ENCODE results near the gene PRKAG2.

PRKAG2 gene

DNA sequence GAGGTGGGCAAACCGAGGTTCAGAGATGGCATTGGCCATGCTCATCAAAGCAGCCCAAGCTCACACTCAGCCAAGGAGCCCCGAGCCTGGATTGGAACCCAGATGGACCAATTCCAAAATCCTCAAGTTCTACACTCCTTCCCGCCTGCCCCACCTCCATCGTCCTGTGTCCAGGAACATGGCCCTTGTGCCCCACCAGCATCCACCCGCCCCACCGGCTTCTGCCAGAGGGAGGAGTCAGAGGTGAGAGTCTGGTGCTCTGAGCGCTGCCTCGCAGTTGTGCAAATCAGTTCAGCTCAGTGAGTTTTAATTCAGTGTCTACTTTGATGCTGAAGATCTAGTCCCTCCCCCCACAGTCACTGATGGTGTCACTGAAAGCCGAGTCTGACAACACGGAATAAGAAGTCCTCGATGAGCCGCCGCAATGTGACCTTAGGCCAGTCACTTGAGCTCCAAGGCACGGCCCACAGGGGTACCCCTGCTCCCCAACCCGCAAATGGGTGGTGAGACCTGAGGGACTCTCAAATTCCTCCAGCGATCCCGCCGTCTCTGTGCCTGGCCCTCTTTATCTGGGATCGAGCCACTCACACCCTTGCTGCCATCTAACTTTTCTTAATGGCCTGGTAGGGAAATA, 26.3 kb downstream of the PRKAG2 start:
- Histone ChIP-seq H3K4me1 (no peaks in the 10 kb centered on the region), H3K36me3 (ENCODE audit: control insufficient read depth, insufficient read depth, low read length) (no peaks in the 10 kb centered on the region), H3K9ac (no peak overlapping the region), H3K79me2 (no peaks in the 10 kb centered on the region), H3K27ac (no peak overlapping the region), H2AFZ (no peak overlapping the region), H3K27me3 (ENCODE audit: control insufficient read depth, insufficient read depth, low read length) (no peaks in the 10 kb centered on the region), H3K4me3 (ENCODE audit: low read depth, low read length) (no peak overlapping the region), H3K9me3 (ENCODE audit: control insufficient read depth, low read length) (no peaks in the 10 kb centered on the region), H3K4me2 (ENCODE audit: low read length) (no peak overlapping the region)
- TF ChIP-seq CTCF (IDR thresholded peaks at IDR 0.05): no peak

DNA sequence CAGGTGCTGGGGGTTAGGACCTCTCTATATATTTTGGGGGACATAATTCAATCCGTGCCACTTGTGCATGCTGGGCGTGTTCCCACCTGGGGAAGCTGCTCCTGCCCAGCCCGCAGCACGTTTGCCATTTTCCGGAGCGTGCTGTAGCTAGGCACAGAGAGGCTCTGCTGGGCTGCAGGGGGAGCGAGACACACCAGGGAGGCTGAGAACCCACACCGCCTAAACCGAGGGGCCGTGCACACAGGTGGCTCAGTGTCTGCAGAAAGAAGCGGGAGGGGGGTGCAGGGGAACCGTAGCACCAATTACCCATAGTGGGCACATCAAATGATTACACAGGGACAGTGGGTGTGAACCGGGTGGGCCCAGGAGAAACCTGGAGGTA, 27.0 kb downstream of the PRKAG2 start:
- H3K4me2 ChIP-seq (ENCODE audit: low read length): no peak overlapping the region
- H3K27me3 ChIP-seq (ENCODE audit: control insufficient read depth, insufficient read depth, low read length): no peaks in the 10 kb centered on the region
- H3K36me3 ChIP-seq (ENCODE audit: control insufficient read depth, insufficient read depth, low read length): no peaks in the 10 kb centered on the region
- no peak overlapping the region for H3K27ac ChIP-seq
- H3K4me1 ChIP-seq: no peaks in the 10 kb centered on the region
- TF ChIP-seq CTCF (IDR thresholded peaks at IDR 0.05): no peak
- no peak overlapping the region for H3K9ac ChIP-seq
- H3K4me3 ChIP-seq (ENCODE audit: low read depth, low read length): no peak overlapping the region
- H3K79me2 ChIP-seq: no peaks in the 10 kb centered on the region
- no peaks in the 10 kb centered on the region for H3K9me3 ChIP-seq (ENCODE audit: control insufficient read depth, low read length)
- H2AFZ ChIP-seq: no peak overlapping the region

DNA sequence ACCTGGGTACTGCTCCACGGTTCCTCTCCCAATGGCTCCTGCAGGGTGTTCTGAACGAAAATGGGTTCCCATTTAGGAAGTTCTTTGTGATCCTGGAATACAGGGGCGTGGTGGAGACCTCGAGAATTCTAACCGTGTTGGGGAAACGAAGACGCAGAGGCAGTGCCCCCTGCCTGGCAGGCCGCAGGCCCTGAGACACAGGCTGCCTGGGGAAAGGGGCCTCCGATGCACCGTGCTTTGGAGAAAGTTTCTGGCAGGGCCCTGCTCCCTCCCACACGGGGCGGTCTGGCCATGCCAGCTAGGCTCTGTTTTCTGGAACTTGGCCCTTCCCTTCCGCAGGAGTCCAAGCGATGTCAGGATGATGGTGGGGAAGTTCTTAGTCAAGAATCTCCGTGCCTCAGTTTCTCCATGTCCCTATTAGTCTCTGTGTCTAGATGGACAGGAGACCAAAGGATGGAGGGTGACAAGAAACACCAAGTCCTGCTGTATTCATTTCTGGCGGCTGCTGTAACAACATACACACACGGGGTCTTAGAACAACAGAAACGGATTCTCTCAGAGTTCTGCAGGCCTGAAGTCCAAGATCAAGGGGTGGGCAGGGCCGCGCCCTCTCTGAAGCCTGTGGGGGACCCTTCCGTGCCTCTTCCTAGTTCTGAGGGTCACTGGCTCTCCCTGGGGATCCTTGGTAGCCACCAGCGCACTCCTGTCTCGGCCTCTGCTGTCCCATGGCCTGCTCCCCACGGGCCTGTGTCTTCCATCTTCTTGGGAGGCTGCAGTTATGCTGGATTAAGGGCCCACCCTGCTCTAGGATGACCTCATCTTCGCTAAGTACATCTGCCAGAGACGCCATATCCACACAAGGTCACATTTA, 27.7 kb downstream of the PRKAG2 start:
- H3K36me3 ChIP-seq (ENCODE audit: control insufficient read depth, insufficient read depth, low read length): no peaks in the 10 kb centered on the region
- no peak for TF ChIP-seq CTCF (IDR thresholded peaks at IDR 0.05)
- H3K4me3 ChIP-seq (ENCODE audit: low read depth, low read length): no peak overlapping the region
- no peaks in the 10 kb centered on the region for H3K79me2 ChIP-seq
- H3K27me3 ChIP-seq (ENCODE audit: control insufficient read depth, insufficient read depth, low read length): no peaks in the 10 kb centered on the region
- H3K4me2 ChIP-seq (ENCODE audit: low read length): no peak overlapping the region
- H2AFZ ChIP-seq: no peak overlapping the region
- H3K9ac ChIP-seq: no peak overlapping the region
- no peaks in the 10 kb centered on the region for H3K4me1 ChIP-seq
- no peaks in the 10 kb centered on the region for H3K9me3 ChIP-seq (ENCODE audit: control insufficient read depth, low read length)
- H3K27ac ChIP-seq: no peak overlapping the region

DNA sequence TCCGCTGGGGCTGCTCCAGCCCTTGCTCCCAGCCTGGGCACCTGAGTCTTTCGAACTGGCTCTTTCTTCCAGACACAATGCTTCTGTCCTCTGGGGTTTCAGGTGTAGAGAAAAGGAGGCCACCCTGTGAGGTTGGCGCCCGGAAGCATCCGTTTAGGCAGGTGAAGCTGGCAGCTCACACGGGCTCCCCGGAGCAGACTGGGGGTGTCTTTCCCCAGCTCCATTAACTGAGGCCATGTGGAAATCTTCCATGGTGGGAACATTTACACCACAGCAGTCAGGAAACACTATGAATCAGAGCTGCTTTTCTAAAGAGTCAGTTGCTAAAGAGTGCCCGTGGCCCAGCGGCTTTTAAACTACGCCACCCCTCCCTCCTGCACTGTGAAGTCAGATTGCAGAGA, 29.2 kb downstream of the PRKAG2 start:
- no peak overlapping the region for H2AFZ ChIP-seq
- H3K4me2 ChIP-seq (ENCODE audit: low read length): no peak overlapping the region
- H3K36me3 ChIP-seq (ENCODE audit: control insufficient read depth, insufficient read depth, low read length): no peaks in the 10 kb centered on the region
- no peak overlapping the region for H3K27ac ChIP-seq
- no peaks in the 10 kb centered on the region for H3K27me3 ChIP-seq (ENCODE audit: control insufficient read depth, insufficient read depth, low read length)
- no peak for TF ChIP-seq CTCF (IDR thresholded peaks at IDR 0.05)
- no peaks in the 10 kb centered on the region for H3K4me1 ChIP-seq
- H3K4me3 ChIP-seq (ENCODE audit: low read depth, low read length): no peak overlapping the region
- no peaks in the 10 kb centered on the region for H3K79me2 ChIP-seq
- no peak overlapping the region for H3K9ac ChIP-seq
- H3K9me3 ChIP-seq (ENCODE audit: control insufficient read depth, low read length): no peaks in the 10 kb centered on the region
